Measurements from ENCODE around the gene TRAP1.
"Not testable (repeated sequence)": the region's sequence is repeated elsewhere in the genome, so short reads cannot be mapped to it uniquely, and the experiment has no call there.

TRAP1 gene

GRCh38 chr16:3656491-3657468 lies 60.5 kb downstream of the TRAP1 start:
- no peak for TF ChIP-seq CTCF (conservative IDR thresholded peaks at IDR 0.05; ENCODE audit: low read depth, low read length)
- no peak for DNase-seq (ENCODE audit: low read depth)
- H3K4me3 ChIP-seq (ENCODE audit: low read length): no peak overlapping the region

GRCh38 chr16:3656160-3656490 lies 61.2 kb downstream of the TRAP1 start:
- not testable (repeated sequence) for DNase-seq (ENCODE audit: low read depth); H3K4me3 ChIP-seq (ENCODE audit: low read length)

- no peak for TF ChIP-seq CTCF (conservative IDR thresholded peaks at IDR 0.05; ENCODE audit: low read depth, low read length)
- DNase-seq (ENCODE audit: low read depth): no peak
- no peak overlapping the region for H3K4me3 ChIP-seq (ENCODE audit: low read length)
These were observed 61.7 kb downstream of the TRAP1 start for GRCh38 chr16:3655396-3656159.

- DNase-seq (ENCODE audit: low read depth): no peak
- H3K4me3 ChIP-seq (ENCODE audit: low read length): no peak overlapping the region
- TF ChIP-seq CTCF (conservative IDR thresholded peaks at IDR 0.05; ENCODE audit: low read depth, low read length): no peak
These were observed 62.3 kb downstream of the TRAP1 start for GRCh38 chr16:3655030-3655395.

GRCh38 chr16:3654249-3654991 lies 62.9 kb downstream of the TRAP1 start, which contains the start of gene DNASE1:
DNASE1 (plus strand) TSS chr16:3654691; CDS start chr16:3655374, 683 bp downstream.
- no peak for DNase-seq (ENCODE audit: low read depth)
- H3K4me3 ChIP-seq (ENCODE audit: low read length): no peak within 1 kb of the TSS
- peak; percentile 78 for TF ChIP-seq CTCF (conservative IDR thresholded peaks at IDR 0.05; ENCODE audit: low read depth, low read length)

GRCh38 chr16:3652373-3653195 lies 64.7 kb downstream of the TRAP1 start:
- DNase-seq (ENCODE audit: low read depth): no peak
- no peak for TF ChIP-seq CTCF (conservative IDR thresholded peaks at IDR 0.05; ENCODE audit: low read depth, low read length)
- H3K4me3 ChIP-seq (ENCODE audit: low read length): no peak overlapping the region

All from retinal pigment epithelial cell (primary cell).